Measurements from ENCODE around the gene ZNF544.

Gene ZNF544

GRCh38 chr19:58228585-58229254, at the start of gene ZNF544 (continued):
- TF ChIP-seq ZBTB44 (tag by site-specific recombination; IDR thresholded peaks at IDR 0.05) (peak; percentile 5; the same call in 1 of the 2 replicates), INSM2 (tag by site-specific recombination; IDR thresholded peaks at IDR 0.05) (no peak), SCRT1 (tag by site-specific recombination; IDR thresholded peaks at IDR 0.05; ENCODE audit: borderline replicate concordance) (0 out of 2 replicates have a peak, but pooled peaks have one; percentile 41), ZNF48 (tag by site-specific recombination; IDR thresholded peaks at IDR 0.05) (no peak), ZSCAN30 (tag by site-specific recombination; IDR thresholded peaks at IDR 0.05) (peak; percentile 69; the same call in 1 of the 2 replicates), KLF9 (tag by site-specific recombination; IDR thresholded peaks at IDR 0.05; ENCODE audit: low read depth) (peak; percentile 36; the same call in 1 of the 2 replicates), ZNF18 (tag by site-specific recombination; IDR thresholded peaks at IDR 0.05) (no peak), ZNF354C (tag by site-specific recombination; IDR thresholded peaks at IDR 0.05; ENCODE audit: borderline replicate concordance, low read depth) (no peak), ZNF26 (tag by site-specific recombination; IDR thresholded peaks at IDR 0.05) (no peak), BCL11A (tag by site-specific recombination; IDR thresholded peaks at IDR 0.05; ENCODE audit: low read depth) (no peak), ZSCAN23 (tag by site-specific recombination; IDR thresholded peaks at IDR 0.05) (no peak), PRDM10 (tag by site-specific recombination; IDR thresholded peaks at IDR 0.05) (no peak; the same call in 1 of the 2 replicates), ZNF112 (tag by site-specific recombination; IDR thresholded peaks at IDR 0.05) (no peak), ZFP37 (tag by site-specific recombination; IDR thresholded peaks at IDR 0.05) (peak; percentile 98), ZBTB21 (tag by site-specific recombination; IDR thresholded peaks at IDR 0.05) (peak; percentile 41; the same call in 1 of the 2 replicates), ZNF76 (tag by site-specific recombination; IDR thresholded peaks at IDR 0.05; ENCODE audit: borderline replicate concordance, low read depth) (peak; percentile 95), KLF1 (tag by site-specific recombination; IDR thresholded peaks at IDR 0.05) (peak; percentile 88), ZFP69B (tag by site-specific recombination; IDR thresholded peaks at IDR 0.05) (peak; percentile 96), ZBTB10 (tag by site-specific recombination; IDR thresholded peaks at IDR 0.05) (0 out of 2 replicates have a peak, but pooled peaks have one; percentile 59), ZNF513 (tag by site-specific recombination; IDR thresholded peaks at IDR 0.05) (no peak; the same call in 1 of the 2 replicates), ZNF138 (tag by site-specific recombination; IDR thresholded peaks at IDR 0.05; ENCODE audit: borderline replicate concordance) (no peak), ZNF214 (tag by site-specific recombination; IDR thresholded peaks at IDR 0.05; ENCODE audit: borderline replicate concordance) (no peak), YY1 (tag by site-specific recombination; IDR thresholded peaks at IDR 0.05) (peak; percentile 83), ZNF423 (tag by site-specific recombination; IDR thresholded peaks at IDR 0.05) (no peak)

Measured in HEK293 (cell line).